HepG2 (cell line): ENCODE data around the gene ALG9. TPM values are rescaled to one million over a fixed set of nuclear protein-coding genes. Genes with fewer than 3 reads are reported as not detected.

ENCODE experiments used
- ATAC-seq: fragments of 200-7000 bp; cut with Tn5 transposase; 3 replicates; pipeline ENCODE4 v1.9.1; 2020; ENCODE audit warnings: mild to moderate bottlenecking, moderate library complexity
- BruUV-seq: library from RNA; stranded (reverse); fragments of 400-500 nt; replicated peaks from 2 replicates; lab custom pipeline; 2021; lab: Mats Ljungman, UMichigan
- CTCF ChIA-PET: fragments of 300-600 bp; formaldehyde crosslinking; extraction: SDS; loops from one replicate; lab custom pipeline; 2021; ENCODE audit warnings: low total read pairs, inconsistent platforms, low intra/inter-chr PET ratio; lab: Yijun Ruan, JAX
- POLR2A ChIA-PET: fragments of 350-600 bp; sonication (Branson Sonifier 250); formaldehyde crosslinking; loops from one replicate; lab custom pipeline; 2020; ENCODE audit warnings: antibody characterized with exemption, inconsistent platforms; lab: Yijun Ruan, JAX
- DNase-seq: peaks from one replicate; pipeline ENCODE4 v3.0.0-alpha.2; 2015; ENCODE audit warnings: low spot score
- FAIRE-seq: peaks from 3 replicates; lab custom pipeline; 2011; peaks lifted over from hg19 to GRCh38; lab: Jason Lieb, UNC
- H2AFZ ChIP-seq: one replicate; pipeline ENCODE4 v1.6.1; 2011; ENCODE audit warnings: low read length, inconsistent platforms
- H3K27ac ChIP-seq: fragments of 300-600 bp; 3 replicates; pipeline ENCODE4 v1.8.0; 2011; ENCODE audit warnings: mixed run types, mild to moderate bottlenecking, mixed read lengths, low read length, inconsistent platforms; ENCODE audit not compliant: insufficient read depth; ENCODE audit errors: extremely low read length
- H3K27me3 ChIP-seq, 2 experiments: fragments of 200-600 bp in 1 of 2; 2 replicates in 1 of 2; 3 replicates in 1 of 2; pipeline versions ENCODE4 v1.6.0 to v1.8.0; 2011; ENCODE audit warnings: low read length in 2 of 2, mild to moderate bottlenecking in 2 of 2, moderate library complexity in 2 of 2, inconsistent platforms in 1 of 2; ENCODE audit not compliant: insufficient read depth in 2 of 2, control insufficient read depth in 1 of 2
- H3K36me3 ChIP-seq, 2 experiments: fragments of 200-600 bp in 1 of 2; replicated peaks in 1 of 2; 2 replicates in 1 of 2; 3 replicates in 1 of 2; pipeline versions ENCODE4 v1.5.1 to v1.8.0; 2011; ENCODE audit warnings: low read length in 2 of 2, inconsistent platforms in 1 of 2; ENCODE audit not compliant: insufficient read depth in 2 of 2, control insufficient read depth in 1 of 2
- H3K4me1 ChIP-seq: 2 replicates; pipeline ENCODE4 v1.5.1; 2012; ENCODE audit warnings: low read length, inconsistent platforms; ENCODE audit not compliant: insufficient read depth
- H3K4me2 ChIP-seq: 2 replicates; pipeline ENCODE4 v1.6.0; 2011; ENCODE audit warnings: low read depth, low read length, inconsistent platforms
- H3K4me3 ChIP-seq, 3 experiments: fragments of 200-600 bp in 1 of 3; sonication (generic), shearing (Covaris generic) in 1 of 3; replicated peaks in 1 of 3; 2 replicates each; pipeline ENCODE4 v1.5.1; 2011 to 2016; ENCODE audit warnings: low read length in 3 of 3, inconsistent platforms in 2 of 3, low read depth in 2 of 3, mild to moderate bottlenecking in 2 of 3, control low read depth in 1 of 3, mixed read lengths in 1 of 3; ENCODE audit not compliant: insufficient read depth in 1 of 3
- H3K79me2 ChIP-seq: one replicate; pipeline ENCODE4 v1.6.1; 2011; ENCODE audit warnings: low read length, inconsistent platforms; ENCODE audit not compliant: insufficient read depth
- H3K9ac ChIP-seq: 2 replicates; pipeline ENCODE4 v1.6.0; 2011; ENCODE audit warnings: mild to moderate bottlenecking, low read depth, low read length, inconsistent platforms; ENCODE audit not compliant: insufficient read depth
- H3K9me3 ChIP-seq: 2 replicates; pipeline ENCODE4 v1.5.1; 2012; ENCODE audit warnings: mild to moderate bottlenecking, low read length
- H4K20me1 ChIP-seq: 2 replicates; pipeline ENCODE4 v1.6.0; 2011; ENCODE audit warnings: inconsistent platforms, mild to moderate bottlenecking, low read length, moderate library complexity; ENCODE audit not compliant: insufficient read depth
- ARID4A ChIP-seq: sonication (generic); formaldehyde crosslinking; IDR thresholded peaks from 2 replicates; pipeline ENCODE4 v1.5.0; 2020; ENCODE audit warnings: mild to moderate bottlenecking, missing genetic modification reagents, borderline replicate concordance
- CC2D1A ChIP-seq: sonication (generic); formaldehyde crosslinking; IDR thresholded peaks from 2 replicates; pipeline ENCODE4 v1.8.1; 2023; ENCODE audit warnings: mild to moderate bottlenecking, missing genetic modification reagents
- IRF2 ChIP-seq: IDR thresholded peaks from 2 replicates; pipeline ENCODE4 v1.6.1; 2018; ENCODE audit warnings: missing genetic modification reagents, missing compliant biosample characterization
- NR2F2 ChIP-seq: IDR thresholded peaks from 2 replicates; pipeline ENCODE4 v1.6.1; 2012; ENCODE audit warnings: low read depth, inconsistent platforms, borderline replicate concordance
- PATZ1 ChIP-seq: sonication (generic); formaldehyde crosslinking; IDR thresholded peaks from 2 replicates; pipeline ENCODE4 v1.4.0; 2020; ENCODE audit warnings: missing genetic modification reagents
- PHF5A ChIP-seq: IDR thresholded peaks from one replicate; pipeline ENCODE4 v1.6.1; 2018; ENCODE audit warnings: low read depth, missing genetic modification reagents; ENCODE audit not compliant: unreplicated experiment
- PPARG ChIP-seq: conservative IDR thresholded peaks from 2 replicates; pipeline ENCODE4 v1.6.1; 2016; ENCODE audit warnings: missing biosample characterization, missing genetic modification reagents
- RCOR2 ChIP-seq: IDR thresholded peaks from 2 replicates; pipeline ENCODE4 v1.6.1; 2016; ENCODE audit warnings: missing biosample characterization, missing genetic modification reagents
- TEF ChIP-seq: sonication (generic); formaldehyde crosslinking; IDR thresholded peaks from 2 replicates; pipeline ENCODE4 v1.5.0; 2020; ENCODE audit warnings: missing genetic modification reagents
- ZNF253 ChIP-seq: sonication (generic); formaldehyde crosslinking; IDR thresholded peaks from 2 replicates; pipeline ENCODE4 v1.8.0; 2022; ENCODE audit warnings: mild to moderate bottlenecking, missing genetic modification reagents, borderline replicate concordance
- WGBS: methylation state at CpG from one replicate; pipeline ENCODE4 v1.1.6; 2017; ENCODE audit warnings: low lambda C conversion rate; 5-methylcytosine and 5-hydroxymethylcytosine counted together
- in situ Hi-C: cut with HindIII; loops from 2 replicates; pipeline ENCODE4 v1.10.0; 2017; ENCODE audit warnings: low pct_unique_long_range_greater_than_20kb; ENCODE audit not compliant: extremely low pct_ligation_motif_present
- intact Hi-C: fragments of 100-400 bp; cut with micrococcal nuclease; formaldehyde crosslinking; loops from one replicate; pipeline ENCODE4 v1.10.0; 2022; ENCODE audit not compliant: unreplicated experiment
- polyA plus RNA-seq, 8 experiments: library from polyadenylated mRNA; depleted of rRNA in 3 of 8; stranded (reverse) in 7 of 8; unstranded in 1 of 8; fragments of >200 nt; fragmentation: Illumina TruSeq in 4 of 8; extraction: Trizol in 4 of 8; gene quantifications; 2 replicates each; pipeline versions ENCODE4 v1.2.1 to v1.2.3, GENCODE V29; 2011 to 2016; ENCODE audit warnings: low read depth in 4 of 8, missing spikeins in 1 of 8, mixed read lengths in 1 of 8; ENCODE audit not compliant: insufficient read depth in 1 of 8
- total RNA-seq, 5 experiments: library from RNA; depleted of rRNA; stranded (reverse); fragments of >200 nt; fragmentation: Illumina TruSeq; extraction: Trizol; gene quantifications; 2 replicates each; pipeline ENCODE4 v1.2.3, GENCODE V29; 2016; ENCODE audit warnings: low read depth in 1 of 5

The ALG9 gene
- total and polyA plus RNA-seq, 2 of the 13 experiments (the other 11 are each of a cell fraction or from before 2014, with no cell fraction given), result 39.4 to 40.6 TPM

GRCh38 chr11:111840143-111840542 lies 31.2 kb downstream of the ALG9 start (continued):
- TF ChIP-seq IRF2 (CRISPR knock-in tag), result 0 out of 2 replicates have a peak, but pooled peaks have one; percentile 27
- TF ChIP-seq PPARG (CRISPR knock-in tag), result peak; percentile 55
- peak; percentile 51; the same call in 1 of the 2 replicates for TF ChIP-seq RCOR2 (CRISPR knock-in tag)

GRCh38 chr11:111838054-111838453 lies 33.3 kb downstream of the ALG9 start:
- no peaks in the 10 kb centered on the region for H4K20me1 ChIP-seq
- BruUV-seq, result no TSS peak
- TF ChIP-seq NR2F2 (no peak), PATZ1 (no peak), ARID4A (no peak), ZNF253 (no peak), PHF5A (CRISPR knock-in tag) (no peak), TEF (no peak), CC2D1A (CRISPR knock-in tag) (no peak)
- TF ChIP-seq, all 625 proteins: peak for 0
- H3K27ac ChIP-seq, result no peak overlapping the region
- no peaks in the 10 kb centered on the region for H3K27me3 ChIP-seq
- intact Hi-C loops (no loop called here), in situ Hi-C loops (loop anchor here (10.0 kb wide), 1 partner anchor 383 kb away; no protein-coding TSS in a partner anchor)
- FAIRE-seq, result no peak
- H3K9ac ChIP-seq, result no peak overlapping the region
- ATAC-seq, result no peak
- no peak overlapping the region for H2AFZ ChIP-seq
- no peaks in the 10 kb centered on the region for H3K79me2 ChIP-seq
- ChIA-PET CTCF (no interaction called here), POLR2A (no interaction called here)
- 98% methylated on average over 5 of the region's 5 CpGs for WGBS
- no peaks in the 10 kb centered on the region for H3K9me3 ChIP-seq
- no peak for DNase-seq
- H3K36me3 ChIP-seq, result peaks cover 3 to 28% of the 10 kb centered on the region in 2 experiments
- H3K4me2 ChIP-seq, result no peak overlapping the region
- peaks cover 43% of the 10 kb centered on the region for H3K4me1 ChIP-seq
- H3K4me3 ChIP-seq, result no peak overlapping the region
